ENCODE results near the gene ATP6V1G1. TPM values are rescaled to one million over a fixed set of nuclear protein-coding genes. Genes with fewer than 3 reads are reported as not detected.

The ATP6V1G1 gene
- polyA plus RNA-seq, 2 donors, result 127 to 145 TPM

DNA sequence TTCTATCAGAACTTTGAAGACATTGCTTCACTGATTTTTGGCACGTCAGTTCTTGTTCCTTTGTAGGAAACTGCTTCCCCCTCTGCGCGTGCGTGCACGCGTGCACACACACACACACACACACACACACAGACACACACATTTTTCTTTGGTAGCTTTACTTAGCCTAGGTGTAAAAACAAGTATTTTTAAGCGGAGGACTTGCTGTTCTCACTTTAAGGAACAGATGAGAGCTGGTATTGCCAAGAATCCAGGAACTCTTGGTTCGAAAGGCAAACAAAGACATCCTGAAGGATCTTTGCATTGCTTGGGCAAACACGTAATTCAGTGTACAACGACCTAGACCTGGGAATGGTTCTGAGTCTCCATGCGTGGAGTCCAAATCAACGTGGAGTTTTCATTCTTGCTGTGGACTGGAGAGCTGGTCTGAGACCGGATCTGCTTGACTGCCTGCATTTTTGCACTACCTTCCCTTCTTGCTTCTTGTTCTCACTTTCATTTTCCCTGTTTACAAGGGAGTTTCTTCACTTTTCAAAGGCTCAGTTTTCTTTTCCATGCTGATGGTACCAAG, 31.7 kb downstream of the ATP6V1G1 start:
- H3K27ac ChIP-seq (ENCODE audit: low read depth in 2 of 2, low read length in 1 of 2), result peak overlapping the region; percentile 14 to 26
- H3K4me1 ChIP-seq (ENCODE audit: control insufficient read depth in 2 of 2, insufficient read depth in 2 of 2, low read length in 1 of 2), result no peaks in the 10 kb centered on the region
- WGBS, 2 donors, result 41 to 64% methylated on average over 13 of the region's 13 CpGs
- no peaks in the 10 kb centered on the region for H3K36me3 ChIP-seq (ENCODE audit: control insufficient read depth in 2 of 2, insufficient read depth in 2 of 2, low read length in 1 of 2)
- H3K27me3 ChIP-seq (ENCODE audit: control insufficient read depth in 1 of 2, insufficient read depth in 2 of 2, low read length in 2 of 2), result no peaks in the 10 kb centered on the region
- H3K9me3 ChIP-seq (ENCODE audit: control insufficient read depth in 2 of 2, insufficient read depth in 1 of 2, low read depth in 1 of 2, low read length in 1 of 2), result no peaks in the 10 kb centered on the region
- peak overlapping the region in 1 of 2 donors; percentile 23 for H3K4me3 ChIP-seq (ENCODE audit: low read depth in 1 of 2, low read length in 2 of 2)

DNA sequence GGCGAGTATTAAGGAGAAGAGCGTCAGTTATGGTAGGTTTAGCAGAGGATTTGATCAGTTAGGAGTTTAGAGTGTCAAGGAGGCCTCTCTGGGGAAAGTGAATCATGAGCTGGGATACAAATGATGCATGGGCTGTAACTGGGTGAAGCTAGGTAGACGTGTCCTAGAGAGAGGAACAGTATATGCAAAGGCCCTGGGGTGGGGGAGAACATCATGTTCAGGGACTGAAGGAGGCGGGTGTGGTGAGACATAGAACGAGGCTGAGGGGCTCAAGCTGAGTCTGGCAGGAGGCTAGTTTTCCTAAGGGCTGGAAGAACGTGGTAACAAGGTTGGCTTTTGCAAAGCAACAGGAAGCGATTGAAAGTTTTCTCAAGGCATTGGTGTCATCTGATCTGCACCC, 34.0 kb downstream of the ATP6V1G1 start:
- WGBS, 2 donors, result 82 to 83% methylated on average over 7 of the region's 7 CpGs
- peaks cover 0 to 2% of the 10 kb centered on the region in 2 donors for H3K36me3 ChIP-seq (ENCODE audit: control insufficient read depth in 2 of 2, insufficient read depth in 2 of 2, low read length in 1 of 2)
- H3K27ac ChIP-seq (ENCODE audit: low read depth in 2 of 2, low read length in 1 of 2), result no peak overlapping the region
- H3K9me3 ChIP-seq (ENCODE audit: control insufficient read depth in 2 of 2, insufficient read depth in 1 of 2, low read depth in 1 of 2, low read length in 1 of 2), result no peaks in the 10 kb centered on the region
- no peak overlapping the region for H3K4me3 ChIP-seq (ENCODE audit: low read depth in 1 of 2, low read length in 2 of 2)
- no peaks in the 10 kb centered on the region for H3K4me1 ChIP-seq (ENCODE audit: control insufficient read depth in 2 of 2, insufficient read depth in 2 of 2, low read length in 1 of 2)
- H3K27me3 ChIP-seq (ENCODE audit: control insufficient read depth in 1 of 2, insufficient read depth in 2 of 2, low read length in 2 of 2), result no peaks in the 10 kb centered on the region

- no peaks in the 10 kb centered on the region for H3K9me3 ChIP-seq (ENCODE audit: control insufficient read depth in 2 of 2, insufficient read depth in 1 of 2, low read depth in 1 of 2, low read length in 1 of 2)
- no peaks in the 10 kb centered on the region for H3K4me1 ChIP-seq (ENCODE audit: control insufficient read depth in 2 of 2, insufficient read depth in 2 of 2, low read length in 1 of 2)
- H3K4me3 ChIP-seq (ENCODE audit: low read depth in 1 of 2, low read length in 2 of 2), result no peak overlapping the region
- no peak overlapping the region for H3K27ac ChIP-seq (ENCODE audit: low read depth in 2 of 2, low read length in 1 of 2)
- WGBS, 2 donors, result 65 to 71% methylated on average over 2 of the region's 2 CpGs
- H3K27me3 ChIP-seq (ENCODE audit: control insufficient read depth in 1 of 2, insufficient read depth in 2 of 2, low read length in 2 of 2), result no peaks in the 10 kb centered on the region
- H3K36me3 ChIP-seq (ENCODE audit: control insufficient read depth in 2 of 2, insufficient read depth in 2 of 2, low read length in 1 of 2), result peaks cover 0 to 7% of the 10 kb centered on the region in 2 donors
These were observed 34.5 kb downstream of the ATP6V1G1 start for GRCh38 chr9:114621975-114622609.

- no peaks in the 10 kb centered on the region for H3K4me1 ChIP-seq (ENCODE audit: control insufficient read depth in 2 of 2, insufficient read depth in 2 of 2, low read length in 1 of 2)
- H3K9me3 ChIP-seq (ENCODE audit: control insufficient read depth in 2 of 2, insufficient read depth in 1 of 2, low read depth in 1 of 2, low read length in 1 of 2), result no peaks in the 10 kb centered on the region
- no peak overlapping the region for H3K27ac ChIP-seq (ENCODE audit: low read depth in 2 of 2, low read length in 1 of 2)
- no peak overlapping the region for H3K4me3 ChIP-seq (ENCODE audit: low read depth in 1 of 2, low read length in 2 of 2)
- no peaks in the 10 kb centered on the region for H3K27me3 ChIP-seq (ENCODE audit: control insufficient read depth in 1 of 2, insufficient read depth in 2 of 2, low read length in 2 of 2)
- H3K36me3 ChIP-seq (ENCODE audit: control insufficient read depth in 2 of 2, insufficient read depth in 2 of 2, low read length in 1 of 2), result peaks cover 5 to 12% of the 10 kb centered on the region in 2 donors
- 97 to 99% methylated on average over 2 of the region's 2 CpGs for WGBS, 2 donors
These were observed 37.1 kb downstream of the ATP6V1G1 start for GRCh38 chr9:114624677-114625076.

DNA sequence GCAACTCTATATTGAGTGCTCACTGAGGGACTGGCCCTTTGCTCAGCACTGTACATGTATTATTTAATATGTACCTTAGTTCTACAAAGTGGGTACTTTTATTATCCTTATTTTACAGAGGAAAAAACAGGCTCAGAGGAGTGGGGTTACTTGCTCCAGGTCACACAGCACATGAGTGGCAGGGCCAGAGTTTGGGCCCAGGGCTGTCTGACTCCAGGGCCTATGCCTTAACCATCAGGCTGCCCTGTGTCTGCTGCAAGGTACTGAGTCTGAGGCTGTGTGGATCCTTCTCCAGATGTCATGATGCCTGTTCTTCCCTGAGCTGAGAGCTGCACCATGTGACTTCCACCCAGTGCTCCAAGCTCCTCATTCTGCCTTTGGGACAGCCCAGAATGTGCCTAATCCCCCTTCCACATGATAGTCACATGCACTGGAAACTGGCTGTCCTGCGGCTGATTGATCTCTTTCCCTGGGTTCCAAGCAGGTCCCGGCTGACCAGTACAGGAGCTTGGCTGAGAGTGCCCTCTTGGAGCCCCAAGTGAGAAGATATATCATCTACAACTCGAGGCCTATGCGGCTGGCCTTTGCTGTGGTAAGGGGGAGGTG, 38.9 kb downstream of the ATP6V1G1 start:
- no peaks in the 10 kb centered on the region for H3K9me3 ChIP-seq (ENCODE audit: control insufficient read depth in 2 of 2, insufficient read depth in 1 of 2, low read depth in 1 of 2, low read length in 1 of 2)
- no peaks in the 10 kb centered on the region for H3K4me1 ChIP-seq (ENCODE audit: control insufficient read depth in 2 of 2, insufficient read depth in 2 of 2, low read length in 1 of 2)
- WGBS, 2 donors, result 92% methylated on average over 4 of the region's 4 CpGs
- H3K27me3 ChIP-seq (ENCODE audit: control insufficient read depth in 1 of 2, insufficient read depth in 2 of 2, low read length in 2 of 2), result no peaks in the 10 kb centered on the region
- no peak overlapping the region for H3K27ac ChIP-seq (ENCODE audit: low read depth in 2 of 2, low read length in 1 of 2)
- H3K4me3 ChIP-seq (ENCODE audit: low read depth in 1 of 2, low read length in 2 of 2), result no peak overlapping the region
- peaks cover 12% of the 10 kb centered on the region in 2 donors for H3K36me3 ChIP-seq (ENCODE audit: control insufficient read depth in 2 of 2, insufficient read depth in 2 of 2, low read length in 1 of 2)

GRCh38 chr9:114627553-114627952, 40.0 kb downstream of the ATP6V1G1 start:
- H3K36me3 ChIP-seq (ENCODE audit: control insufficient read depth in 2 of 2, insufficient read depth in 2 of 2, low read length in 1 of 2), result peaks cover 12 to 14% of the 10 kb centered on the region in 2 donors
- WGBS, 2 donors, result 85 to 92% methylated on average over 1 of the region's 1 CpG
- no peak overlapping the region for H3K27ac ChIP-seq (ENCODE audit: low read depth in 2 of 2, low read length in 1 of 2)
- H3K4me1 ChIP-seq (ENCODE audit: control insufficient read depth in 2 of 2, insufficient read depth in 2 of 2, low read length in 1 of 2), result no peaks in the 10 kb centered on the region
- no peaks in the 10 kb centered on the region for H3K27me3 ChIP-seq (ENCODE audit: control insufficient read depth in 1 of 2, insufficient read depth in 2 of 2, low read length in 2 of 2)
- no peaks in the 10 kb centered on the region for H3K9me3 ChIP-seq (ENCODE audit: control insufficient read depth in 2 of 2, insufficient read depth in 1 of 2, low read depth in 1 of 2, low read length in 1 of 2)
- H3K4me3 ChIP-seq (ENCODE audit: low read depth in 1 of 2, low read length in 2 of 2), result no peak overlapping the region

- WGBS, 2 donors, result 82 to 87% methylated on average over 7 of the region's 7 CpGs
- Histone ChIP-seq H3K4me1 (ENCODE audit: control insufficient read depth in 2 of 2, insufficient read depth in 2 of 2, low read length in 1 of 2) (no peaks in the 10 kb centered on the region), H3K4me3 (ENCODE audit: low read depth in 1 of 2, low read length in 2 of 2) (no peak overlapping the region), H3K36me3 (ENCODE audit: control insufficient read depth in 2 of 2, insufficient read depth in 2 of 2, low read length in 1 of 2) (peaks cover 12 to 25% of the 10 kb centered on the region in 2 donors), H3K9me3 (ENCODE audit: control insufficient read depth in 2 of 2, insufficient read depth in 1 of 2, low read depth in 1 of 2, low read length in 1 of 2) (no peaks in the 10 kb centered on the region), H3K27me3 (ENCODE audit: control insufficient read depth in 1 of 2, insufficient read depth in 2 of 2, low read length in 2 of 2) (no peaks in the 10 kb centered on the region), H3K27ac (ENCODE audit: low read depth in 2 of 2, low read length in 1 of 2) (no peak overlapping the region)
These were observed 42.1 kb downstream of the ATP6V1G1 start for GRCh38 chr9:114629563-114630090.

- Histone ChIP-seq H3K4me3 (ENCODE audit: low read depth in 1 of 2, low read length in 2 of 2) (no peak overlapping the region), H3K9me3 (ENCODE audit: control insufficient read depth in 2 of 2, insufficient read depth in 1 of 2, low read depth in 1 of 2, low read length in 1 of 2) (no peaks in the 10 kb centered on the region), H3K27me3 (ENCODE audit: control insufficient read depth in 1 of 2, insufficient read depth in 2 of 2, low read length in 2 of 2) (no peaks in the 10 kb centered on the region), H3K4me1 (ENCODE audit: control insufficient read depth in 2 of 2, insufficient read depth in 2 of 2, low read length in 1 of 2) (no peaks in the 10 kb centered on the region), H3K27ac (ENCODE audit: low read depth in 2 of 2, low read length in 1 of 2) (no peak overlapping the region), H3K36me3 (ENCODE audit: control insufficient read depth in 2 of 2, insufficient read depth in 2 of 2, low read length in 1 of 2) (peaks cover 12 to 30% of the 10 kb centered on the region in 2 donors)
- 0 to 14% methylated on average over 2 of the region's 2 CpGs for WGBS, 2 donors
These were observed 43.6 kb downstream of the ATP6V1G1 start for GRCh38 chr9:114631166-114631565.

DNA sequence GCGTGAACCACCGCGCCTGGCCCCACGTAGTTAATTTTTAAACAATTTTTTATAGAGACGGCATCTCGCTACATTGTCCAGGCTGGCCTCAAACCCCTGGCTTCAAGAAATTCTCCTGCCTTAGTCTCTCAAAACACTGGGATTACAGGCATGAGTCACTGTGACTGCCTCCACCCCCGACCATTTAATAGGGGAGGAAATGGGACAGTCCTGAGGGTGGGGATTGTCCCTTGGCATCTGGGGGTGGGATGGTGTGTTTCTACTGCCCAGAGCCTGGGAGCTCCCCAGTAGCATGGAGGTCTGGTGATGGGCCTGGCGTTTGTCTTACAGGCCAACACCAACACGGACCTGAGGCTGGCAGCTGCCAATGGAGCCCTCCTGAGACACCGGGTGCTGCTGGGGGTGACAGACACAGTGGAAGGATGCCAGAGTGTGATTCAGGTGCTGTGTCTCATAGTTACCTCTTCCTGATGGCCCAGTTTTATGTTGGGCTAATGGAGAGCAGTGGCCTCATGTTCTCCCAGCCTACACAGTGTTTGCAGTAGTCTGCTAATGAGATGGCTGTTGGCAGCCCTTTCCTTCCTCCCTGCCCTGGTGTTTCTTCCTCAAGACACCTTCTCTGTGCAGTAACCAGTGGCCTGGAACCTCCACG, 46.0 kb downstream of the ATP6V1G1 start:
- Histone ChIP-seq H3K4me3 (ENCODE audit: low read depth in 1 of 2, low read length in 2 of 2) (no peak overlapping the region), H3K9me3 (ENCODE audit: control insufficient read depth in 2 of 2, insufficient read depth in 1 of 2, low read depth in 1 of 2, low read length in 1 of 2) (no peaks in the 10 kb centered on the region), H3K36me3 (ENCODE audit: control insufficient read depth in 2 of 2, insufficient read depth in 2 of 2, low read length in 1 of 2) (peaks cover 12 to 27% of the 10 kb centered on the region in 2 donors), H3K27me3 (ENCODE audit: control insufficient read depth in 1 of 2, insufficient read depth in 2 of 2, low read length in 2 of 2) (no peaks in the 10 kb centered on the region), H3K27ac (ENCODE audit: low read depth in 2 of 2, low read length in 1 of 2) (no peak overlapping the region), H3K4me1 (ENCODE audit: control insufficient read depth in 2 of 2, insufficient read depth in 2 of 2, low read length in 1 of 2) (no peaks in the 10 kb centered on the region)
- WGBS, 2 donors, result 82 to 88% methylated on average over 11 of the region's 11 CpGs

Measured in esophagus (tissue), 2 donors.